NCI-H2171 (cell line): ENCODE results near the gene SORCS2.

Experiments used
- DNase-seq: peaks from one replicate; lab custom pipeline; 2025; lab: John Stamatoyannopoulos, UW

The SORCS2 gene

DNA sequence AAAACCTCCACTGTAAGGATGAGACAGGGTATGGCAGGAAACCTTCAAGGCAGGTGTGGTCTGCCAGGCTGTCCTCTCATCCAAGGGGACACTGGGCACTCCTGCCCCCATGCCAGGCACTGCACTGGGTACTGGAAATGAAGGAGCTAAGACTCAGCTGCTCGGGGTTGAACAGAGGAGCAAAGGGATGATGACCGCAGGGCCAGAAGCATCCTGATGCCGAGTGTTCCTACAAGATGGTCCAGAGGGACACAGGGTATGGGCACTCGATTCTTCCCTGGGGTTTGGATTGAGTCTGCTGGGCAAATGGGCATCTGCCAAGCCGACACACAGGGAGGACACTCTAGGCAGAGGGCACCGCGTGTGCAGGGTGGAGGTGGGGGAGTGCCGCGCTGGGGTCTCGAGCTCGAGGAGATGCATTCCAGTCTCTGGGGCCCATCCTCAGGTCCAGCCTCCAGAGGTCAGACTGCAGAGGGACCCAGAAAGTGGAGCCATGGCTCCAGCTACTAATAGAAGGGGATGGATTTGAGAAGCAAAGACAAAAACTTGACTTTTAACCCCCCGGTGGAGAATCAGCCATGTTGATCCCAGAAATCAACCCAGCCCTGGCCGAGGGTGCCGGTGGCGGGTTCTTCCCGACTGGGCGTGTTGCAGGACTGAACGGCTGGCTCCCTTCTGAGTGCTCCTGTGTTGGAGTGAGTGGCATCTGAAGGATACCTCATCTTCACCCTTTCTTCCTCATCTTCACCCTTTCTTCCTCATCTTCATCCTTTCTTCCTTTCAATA is 500.3 kb downstream of the SORCS2 start:
- DNase-seq, result no peak

GRCh38 chr4:7693237-7693608 is 500.9 kb downstream of the SORCS2 start:
- DNase-seq, result no peak

DNA sequence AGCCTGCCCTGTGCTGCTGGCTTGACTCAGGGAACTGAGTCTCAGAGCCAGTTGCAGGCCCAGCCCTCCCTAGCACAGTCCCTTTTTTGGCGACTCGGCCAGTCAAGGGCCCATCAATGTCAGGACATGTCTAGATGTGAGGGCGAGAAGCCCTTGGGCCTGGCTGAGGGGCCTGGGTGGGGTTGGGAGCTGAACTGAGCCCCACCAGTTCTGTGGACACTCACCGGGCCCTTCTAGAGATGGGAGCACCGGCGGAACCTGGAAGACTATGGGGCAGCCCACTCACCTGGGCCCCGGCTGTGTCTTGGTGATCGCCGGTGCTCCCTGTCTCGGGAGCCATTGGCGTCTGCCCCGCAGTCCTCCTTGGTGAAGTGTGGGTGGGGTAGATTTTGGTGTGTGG is 501.4 kb downstream of the SORCS2 start:
- DNase-seq, result no peak

DNA sequence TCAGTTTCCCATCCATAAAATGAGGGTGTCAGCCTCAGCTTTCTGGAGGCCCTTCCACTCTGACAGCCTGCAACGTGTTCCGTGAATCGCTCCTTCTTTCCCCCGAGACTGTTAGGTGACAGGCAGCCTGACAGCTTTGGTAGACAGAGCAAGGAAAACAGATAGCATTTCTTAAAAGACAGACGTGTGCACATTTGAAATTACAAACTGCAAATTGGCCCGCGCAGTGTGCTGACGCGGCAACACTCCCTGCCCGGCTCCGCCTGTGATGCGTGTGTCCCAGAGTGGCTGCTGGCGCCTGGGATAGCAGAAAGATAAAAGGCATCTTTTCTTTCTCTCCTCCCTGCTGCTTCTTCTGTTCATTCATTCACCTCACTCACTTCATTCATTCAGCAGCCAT is 502.0 kb downstream of the SORCS2 start:
- DNase-seq, result no peak

GRCh38 chr4:7697343-7697742 is 505.0 kb downstream of the SORCS2 start:
- DNase-seq, result no peak

DNA sequence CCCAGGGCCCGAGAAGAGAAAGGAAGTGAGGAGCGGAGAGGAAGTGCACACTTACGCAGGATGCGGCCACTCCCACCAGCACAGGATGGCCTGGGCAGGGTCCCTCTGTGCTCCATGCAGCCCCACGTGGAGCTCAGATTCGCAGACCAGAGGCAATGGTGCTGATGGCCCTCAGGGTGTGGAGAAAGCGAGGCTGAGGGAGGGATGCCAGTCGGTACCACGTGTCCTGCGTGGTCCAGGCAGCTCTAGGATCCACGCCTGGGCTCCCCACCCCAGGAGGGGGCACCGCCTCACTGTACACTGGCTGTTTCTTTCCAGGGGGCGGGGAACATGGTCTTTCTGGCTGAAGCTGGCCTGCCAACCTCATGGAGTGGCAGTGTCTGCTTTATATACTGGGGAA is 505.5 kb downstream of the SORCS2 start:
- DNase-seq, result no peak

- DNase-seq, result no peak
Observed at GRCh38 chr4:7698584-7698983, 506.2 kb downstream of the SORCS2 start.

DNA sequence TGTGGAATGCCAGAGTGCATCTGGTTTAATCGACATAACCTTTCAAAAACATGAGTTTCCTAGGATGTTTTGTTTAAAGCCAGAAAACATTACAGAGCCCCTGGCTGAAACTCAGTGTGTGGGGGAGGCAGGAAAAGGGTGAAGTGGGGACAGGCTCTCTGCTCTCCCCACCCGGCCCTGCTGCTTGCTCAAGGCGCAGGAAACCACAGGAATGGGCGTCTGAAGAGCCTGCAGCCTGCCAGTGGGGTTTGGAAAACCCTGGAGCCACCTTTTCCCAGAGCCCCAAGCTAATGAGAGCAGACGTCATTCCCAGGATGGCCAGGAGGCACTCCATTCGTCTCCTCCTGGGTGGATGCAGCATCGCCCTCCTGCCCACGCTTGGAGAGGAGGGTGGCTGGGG is 506.7 kb downstream of the SORCS2 start:
- no peak for DNase-seq

DNA sequence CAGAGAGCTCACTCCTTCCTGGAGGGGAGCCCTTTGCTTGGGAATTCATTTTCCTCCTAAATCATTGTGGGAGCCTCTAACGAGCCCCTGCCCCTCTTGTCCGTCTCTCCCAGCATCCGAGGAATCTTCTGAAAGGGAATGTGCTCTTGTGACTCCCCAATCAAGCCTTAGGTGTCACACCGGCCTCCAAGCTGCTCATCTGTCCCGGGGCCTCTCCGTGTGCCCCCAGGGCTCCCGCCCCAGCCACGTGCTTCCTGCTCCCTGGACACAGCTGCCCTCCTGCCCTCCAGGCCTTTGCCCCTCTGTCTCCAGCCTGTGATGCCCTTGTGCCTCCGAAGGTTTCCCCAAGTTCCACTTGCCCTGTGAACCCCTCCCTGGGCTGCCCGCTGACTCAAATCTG is 507.5 kb downstream of the SORCS2 start:
- DNase-seq, result no peak

- no peak for DNase-seq
Observed at GRCh38 chr4:7700665-7701064, 508.3 kb downstream of the SORCS2 start.

DNA sequence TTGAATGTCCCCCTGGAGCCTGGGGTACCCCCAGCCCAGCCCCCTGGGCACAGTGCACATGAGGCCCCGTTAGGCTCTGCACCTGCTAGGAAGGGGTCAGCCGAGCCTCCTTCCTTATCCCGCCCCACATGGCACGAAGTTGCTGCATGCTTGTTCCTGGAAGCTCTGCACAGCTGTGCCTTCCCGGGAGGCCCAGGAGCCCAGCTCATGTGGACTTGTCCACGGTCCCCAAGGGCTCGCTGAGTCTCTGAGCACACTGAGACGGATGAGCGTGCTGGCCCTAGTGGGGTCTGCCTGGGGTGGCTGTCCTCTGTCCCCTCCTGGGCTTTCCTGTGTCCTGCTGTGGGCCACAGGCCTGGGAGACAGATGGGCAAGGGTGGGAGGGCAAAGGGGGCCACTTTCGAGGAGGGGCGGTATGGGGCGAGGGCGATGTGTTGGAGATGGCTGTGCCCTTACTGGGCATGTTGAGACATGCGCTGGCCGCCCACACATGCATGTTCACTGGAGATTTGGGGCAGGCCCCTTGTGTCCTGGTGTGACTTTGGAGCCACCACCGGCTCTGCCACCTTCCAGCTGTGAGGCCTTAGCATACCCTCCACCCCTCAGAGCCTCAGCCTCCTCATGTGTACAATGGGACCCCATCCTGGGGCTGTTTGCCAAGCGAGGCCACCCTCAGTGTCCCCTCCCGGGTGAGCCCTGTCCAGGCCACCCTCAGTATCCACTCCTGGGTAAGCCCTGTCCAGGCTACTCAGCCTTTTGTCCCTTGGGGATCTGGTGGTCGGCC is 509.7 kb downstream of the SORCS2 start:
- no peak for DNase-seq

GRCh38 chr4:7703688-7704087 is 511.4 kb downstream of the SORCS2 start:
- DNase-seq, result no peak

GRCh38 chr4:7704091-7704490 is 511.8 kb downstream of the SORCS2 start:
- DNase-seq, result no peak

GRCh38 chr4:7704625-7705024 is 512.3 kb downstream of the SORCS2 start:
- no peak for DNase-seq

DNA sequence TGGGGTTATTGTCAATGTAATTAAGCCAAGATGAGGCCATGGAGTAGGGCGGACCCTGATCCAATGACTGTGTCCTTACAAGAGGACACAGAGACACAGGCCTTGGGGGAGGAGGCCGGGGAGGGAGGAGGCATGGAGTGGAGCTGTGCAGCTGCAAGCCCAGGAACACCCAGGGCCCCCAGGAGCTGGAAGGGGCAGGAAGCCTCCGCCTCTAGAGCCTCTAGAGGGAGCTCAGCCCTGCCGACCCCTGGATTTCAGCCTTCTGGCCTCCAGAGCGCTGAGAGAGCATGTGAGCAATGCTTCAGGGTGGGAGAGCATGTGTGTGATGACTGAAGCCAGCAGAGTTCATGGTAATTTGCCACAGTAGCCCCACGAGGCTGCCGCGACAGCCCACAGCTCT is 512.7 kb downstream of the SORCS2 start:
- no peak for DNase-seq

DNA sequence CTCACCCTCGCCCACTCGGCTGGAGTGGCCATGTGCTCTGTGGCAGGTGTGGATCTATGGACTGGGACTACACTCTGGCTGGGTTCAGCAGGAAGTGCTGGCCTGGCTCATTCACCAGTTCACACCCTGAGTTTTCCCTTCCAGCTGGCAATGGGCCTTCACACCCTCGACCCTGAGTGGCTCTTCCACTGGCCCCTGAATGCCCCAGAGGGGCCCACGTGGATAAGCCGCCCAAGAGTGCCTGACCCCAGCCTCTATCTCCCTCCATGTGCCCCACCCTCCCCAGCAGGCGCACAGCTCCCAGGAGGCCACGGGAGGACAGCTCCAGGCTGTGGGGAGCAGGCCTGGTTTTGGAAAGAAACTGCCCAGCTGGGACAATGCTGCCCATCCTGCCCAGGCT is 513.3 kb downstream of the SORCS2 start:
- DNase-seq, result no peak

GRCh38 chr4:7708238-7708637 is 515.9 kb downstream of the SORCS2 start:
- no peak for DNase-seq

GRCh38 chr4:7708981-7709380 is 516.6 kb downstream of the SORCS2 start:
- no peak for DNase-seq

- no peak for DNase-seq
Observed at GRCh38 chr4:7709431-7709830, 517.1 kb downstream of the SORCS2 start.

DNA sequence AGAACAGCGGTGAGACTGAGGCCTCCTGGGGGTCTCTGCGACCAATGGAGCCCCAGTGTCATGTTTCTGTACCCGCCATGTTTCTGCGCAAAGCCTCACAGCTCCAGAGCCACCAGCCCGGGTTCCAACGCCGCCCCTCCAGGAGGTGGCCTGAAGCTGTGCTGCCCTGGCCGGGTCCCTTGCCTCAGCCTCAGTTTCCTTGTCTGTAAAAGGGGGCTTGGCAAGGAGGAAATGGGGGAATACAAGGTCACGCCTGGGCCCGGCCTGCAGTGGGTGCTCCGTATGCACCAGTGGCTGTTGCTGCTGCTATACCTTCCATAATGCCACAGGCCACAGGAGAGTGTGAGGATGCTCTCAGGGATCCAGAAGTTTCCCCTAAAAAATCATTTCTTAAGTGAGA is 517.8 kb downstream of the SORCS2 start:
- DNase-seq, result no peak

DNA sequence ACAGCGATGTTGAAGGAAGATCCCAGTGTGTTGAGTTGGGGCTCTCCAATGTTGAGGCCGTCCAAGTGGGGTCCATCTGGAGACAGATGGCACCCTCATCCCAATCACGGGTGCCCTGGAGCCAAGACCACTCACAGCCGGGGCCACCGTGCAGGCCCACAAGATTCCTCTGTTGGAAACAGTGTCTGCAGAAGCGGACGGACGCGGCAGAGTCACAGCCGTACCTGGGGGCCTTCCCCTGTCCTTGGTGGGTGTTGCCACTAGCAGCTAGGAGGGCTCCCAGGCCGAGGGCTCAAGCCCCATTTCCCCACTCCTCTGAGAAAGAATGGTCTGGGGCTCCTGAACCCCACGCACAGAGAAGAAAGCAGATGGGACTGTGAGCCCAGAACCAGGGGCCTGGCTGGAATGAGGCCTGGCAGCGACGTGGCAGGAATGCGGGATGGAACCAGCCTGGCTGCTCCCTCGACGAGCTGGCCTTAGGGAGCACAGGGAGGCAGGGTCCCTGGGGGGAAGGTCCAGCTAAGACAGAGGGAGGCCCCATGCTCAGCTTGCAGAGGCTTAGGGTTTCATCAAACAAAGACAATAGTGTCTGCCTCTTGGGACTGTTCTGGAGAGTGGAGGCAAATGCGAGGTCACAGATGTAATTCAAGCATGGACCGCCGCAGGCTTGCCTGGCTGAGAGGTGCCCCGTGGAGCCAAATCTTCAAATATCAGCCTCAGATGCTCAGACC is 518.4 kb downstream of the SORCS2 start:
- peak; percentile 26 for DNase-seq

GRCh38 chr4:7711307-7711963 is 519.1 kb downstream of the SORCS2 start:
- DNase-seq, result no peak
